Kidney glomerular epithelial cell (primary cell): ENCODE data around the gene ARID5B.

Experiments
- DNase-seq: peaks from one replicate; lab custom pipeline; 2025; lab: John Stamatoyannopoulos, UW

Gene ARID5B

GRCh38 chr10:62050893-62051433, 149.5 kb downstream of the ARID5B start:
- peak; percentile 91 for DNase-seq

DNA sequence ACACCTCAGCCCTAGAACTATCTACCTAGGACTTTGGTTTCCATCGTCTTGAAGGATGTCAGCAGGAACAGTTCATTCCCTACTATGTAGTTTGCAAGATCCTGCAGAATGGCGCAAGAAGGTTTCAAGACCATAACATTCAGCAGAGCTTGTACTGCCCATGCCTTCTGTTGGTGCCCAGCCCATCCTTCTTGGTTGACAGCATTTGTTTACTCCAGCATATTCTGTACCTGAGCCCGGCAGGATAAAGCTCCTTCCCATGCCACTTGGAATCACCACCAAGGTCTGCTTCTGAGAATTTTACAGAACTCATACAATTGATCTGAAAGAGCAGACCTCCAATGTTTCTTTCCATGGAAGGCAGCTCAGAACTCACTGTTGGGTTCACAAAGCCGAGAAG, 150.8 kb downstream of the ARID5B start:
- DNase-seq = no peak

DNA sequence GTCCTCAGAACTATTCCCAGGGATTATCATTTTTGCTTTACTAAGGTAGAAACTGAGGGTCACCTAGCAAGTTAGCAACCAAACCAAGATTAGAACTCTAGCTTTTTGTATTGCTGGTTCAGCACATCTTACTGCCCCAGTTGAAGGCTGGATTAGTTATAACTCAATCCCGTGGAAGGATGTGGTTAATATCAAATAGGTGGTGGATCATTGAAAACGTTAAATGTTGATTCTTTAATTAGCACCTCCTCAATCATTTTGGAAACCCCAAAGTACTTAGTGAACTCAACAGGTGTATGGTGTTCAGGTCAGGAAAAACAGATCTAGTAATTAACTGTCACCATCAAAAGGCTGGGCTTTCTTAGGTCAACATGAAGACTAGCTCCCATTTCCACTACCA, 152.4 kb downstream of the ARID5B start:
- no peak for DNase-seq

DNA sequence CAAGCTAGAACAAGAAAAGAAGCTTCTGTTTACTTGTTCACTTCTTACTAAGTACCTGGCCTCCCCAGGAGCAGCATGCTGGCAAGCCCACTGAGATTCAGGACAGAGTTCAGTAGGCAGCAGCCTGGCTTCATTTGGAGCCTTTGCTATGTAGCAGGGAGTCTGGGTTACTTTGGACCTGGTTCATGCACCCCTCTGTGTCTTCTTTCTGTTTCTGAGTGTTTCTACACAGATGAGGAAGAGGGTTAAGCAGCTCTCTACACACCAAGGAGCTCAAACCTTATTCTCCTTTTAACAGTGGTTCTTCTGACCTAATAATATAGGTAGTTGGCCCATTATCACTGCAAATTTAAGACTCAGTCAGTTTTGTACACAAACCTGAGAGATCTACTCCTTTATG, 152.9 kb downstream of the ARID5B start:
- no peak for DNase-seq

- no peak for DNase-seq
These were observed 153.3 kb downstream of the ARID5B start for GRCh38 chr10:62054830-62055229.

DNA sequence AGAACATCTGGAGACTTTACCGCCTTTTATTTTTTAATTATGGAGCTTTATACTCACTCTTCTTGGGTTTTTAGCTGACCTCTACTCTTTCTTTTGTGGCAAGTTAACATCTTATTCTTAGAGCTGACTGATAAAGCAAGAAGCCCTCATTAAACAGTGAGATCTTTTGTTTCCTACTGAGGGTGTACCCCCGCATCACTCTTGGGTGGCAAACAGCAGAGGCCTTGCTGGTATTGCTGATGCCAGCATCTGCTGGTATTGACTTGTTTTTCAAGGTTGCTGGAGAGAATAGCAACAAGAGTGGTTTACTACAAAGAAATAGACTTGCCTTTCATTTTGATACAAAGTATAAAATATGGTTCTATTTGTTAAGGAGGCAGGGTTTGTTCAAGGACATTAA, 154.7 kb downstream of the ARID5B start:
- no peak for DNase-seq

DNA sequence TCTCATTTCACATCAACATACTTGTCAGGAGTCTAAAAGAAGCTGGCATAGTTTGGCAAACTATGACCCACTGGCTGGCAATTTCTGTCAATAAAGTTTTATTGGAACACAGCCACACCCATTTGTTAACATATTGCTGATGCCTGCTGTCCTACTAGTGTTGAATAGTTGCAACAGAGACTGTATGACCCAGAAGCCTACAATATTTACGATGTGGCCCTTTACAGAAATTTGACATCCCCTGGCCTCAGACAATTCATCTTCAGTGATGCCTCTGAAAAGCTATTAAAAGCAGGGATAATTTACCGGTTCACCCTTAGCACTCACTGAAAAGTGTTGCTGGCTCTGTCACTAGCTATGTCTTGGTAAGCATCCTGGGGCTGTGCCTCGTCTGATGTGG, 155.2 kb downstream of the ARID5B start:
- no peak for DNase-seq

DNA sequence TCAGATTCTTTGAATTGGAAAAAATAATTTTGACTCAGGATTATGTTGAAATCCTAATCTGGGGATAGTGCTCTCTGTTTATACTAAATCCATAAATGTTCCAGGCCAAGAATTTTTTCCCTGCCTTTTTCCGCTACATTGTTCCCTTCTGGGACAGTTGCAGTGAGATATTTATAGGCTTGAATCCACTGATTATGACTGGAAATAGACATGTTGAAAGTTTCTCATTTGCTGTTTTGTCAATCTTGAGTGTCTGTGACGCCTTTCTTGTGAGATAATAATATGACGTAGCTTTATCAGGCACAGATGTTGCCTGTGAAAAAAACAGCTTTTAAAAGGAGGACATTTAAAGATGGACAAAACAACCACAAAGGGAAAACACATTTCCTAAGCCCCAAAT, 155.9 kb downstream of the ARID5B start:
- DNase-seq = no peak

GRCh38 chr10:62057850-62058249, 156.4 kb downstream of the ARID5B start:
- no peak for DNase-seq

- no peak for DNase-seq
These were observed 157.0 kb downstream of the ARID5B start for GRCh38 chr10:62058476-62058875.

GRCh38 chr10:62058896-62059216, 157.4 kb downstream of the ARID5B start:
- DNase-seq = no peak

GRCh38 chr10:62059217-62059920, 157.9 kb downstream of the ARID5B start:
- DNase-seq = no peak

DNA sequence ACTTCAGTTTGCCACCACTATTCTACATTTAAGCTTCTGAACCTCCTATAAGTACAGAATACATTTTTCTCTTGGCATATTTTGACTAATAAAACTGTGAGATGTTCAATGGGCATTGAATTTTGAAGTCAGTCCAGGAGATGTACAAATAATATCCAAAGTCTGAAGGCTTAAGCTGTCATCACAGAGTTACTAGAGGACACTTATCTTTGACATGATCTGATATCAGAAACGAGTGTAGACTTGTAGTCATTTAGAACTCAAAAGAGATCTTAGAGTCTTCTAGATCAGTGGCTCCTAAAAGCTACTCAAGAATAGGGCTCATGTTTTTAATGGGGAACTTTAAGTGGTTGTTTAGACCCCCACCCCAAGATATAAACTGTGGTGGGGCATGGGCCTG, 160.5 kb downstream of the ARID5B start:
- DNase-seq = no peak

- no peak for DNase-seq
These were observed 161.4 kb downstream of the ARID5B start for GRCh38 chr10:62062752-62063512.

DNA sequence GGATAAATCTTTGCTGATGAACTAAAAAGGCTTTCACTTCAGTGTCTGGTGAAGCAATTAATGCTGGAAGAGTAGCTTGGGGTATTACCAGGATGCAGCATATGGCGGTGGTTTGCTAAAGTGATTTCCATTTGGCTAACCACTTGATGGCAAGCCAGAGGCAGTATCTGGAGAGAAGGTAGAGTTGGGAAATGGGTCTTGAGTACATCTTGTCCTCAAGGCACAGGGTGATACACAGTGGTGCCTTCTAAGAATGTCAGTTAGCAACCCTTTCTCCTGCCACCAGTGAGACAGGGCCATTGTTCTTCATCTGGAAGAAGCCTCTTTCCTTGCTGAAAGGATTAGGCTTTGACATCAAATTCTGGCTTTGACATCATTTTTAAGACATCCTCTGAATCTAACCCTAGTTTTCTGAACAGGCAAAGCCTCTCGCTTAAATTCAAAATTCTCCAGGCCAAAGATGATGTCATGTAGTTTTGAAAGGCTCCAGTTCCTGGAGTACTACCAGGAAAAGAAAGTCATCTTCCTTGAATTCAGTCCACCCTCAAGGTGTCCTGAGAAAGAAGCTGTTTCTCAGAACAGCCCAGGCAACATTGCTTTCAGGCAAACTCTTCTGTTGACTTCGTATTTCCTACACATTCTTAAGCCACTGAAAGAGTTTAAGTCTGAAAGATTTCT, 162.4 kb downstream of the ARID5B start:
- DNase-seq = no peak

DNA sequence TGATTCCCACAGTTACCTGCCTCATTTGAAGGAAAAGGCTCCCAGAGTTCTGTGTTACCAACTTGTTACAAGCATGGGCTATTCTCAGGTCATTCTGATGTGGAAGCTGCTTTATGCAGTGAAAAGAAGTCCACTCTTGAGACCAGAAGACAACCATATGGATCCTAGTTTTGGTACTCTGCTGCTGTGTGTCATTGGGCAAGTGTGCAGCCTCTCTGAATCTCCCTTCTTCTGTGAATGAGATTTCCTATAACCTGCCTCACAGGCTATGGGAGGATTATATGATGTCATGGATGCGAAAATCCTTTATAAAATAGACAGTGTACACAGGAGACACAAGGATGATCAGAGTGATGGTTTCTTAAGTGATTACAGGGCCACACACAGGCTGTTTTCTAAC, 166.1 kb downstream of the ARID5B start:
- no peak for DNase-seq

GRCh38 chr10:62068464-62068863, 167.0 kb downstream of the ARID5B start:
- no peak for DNase-seq

DNA sequence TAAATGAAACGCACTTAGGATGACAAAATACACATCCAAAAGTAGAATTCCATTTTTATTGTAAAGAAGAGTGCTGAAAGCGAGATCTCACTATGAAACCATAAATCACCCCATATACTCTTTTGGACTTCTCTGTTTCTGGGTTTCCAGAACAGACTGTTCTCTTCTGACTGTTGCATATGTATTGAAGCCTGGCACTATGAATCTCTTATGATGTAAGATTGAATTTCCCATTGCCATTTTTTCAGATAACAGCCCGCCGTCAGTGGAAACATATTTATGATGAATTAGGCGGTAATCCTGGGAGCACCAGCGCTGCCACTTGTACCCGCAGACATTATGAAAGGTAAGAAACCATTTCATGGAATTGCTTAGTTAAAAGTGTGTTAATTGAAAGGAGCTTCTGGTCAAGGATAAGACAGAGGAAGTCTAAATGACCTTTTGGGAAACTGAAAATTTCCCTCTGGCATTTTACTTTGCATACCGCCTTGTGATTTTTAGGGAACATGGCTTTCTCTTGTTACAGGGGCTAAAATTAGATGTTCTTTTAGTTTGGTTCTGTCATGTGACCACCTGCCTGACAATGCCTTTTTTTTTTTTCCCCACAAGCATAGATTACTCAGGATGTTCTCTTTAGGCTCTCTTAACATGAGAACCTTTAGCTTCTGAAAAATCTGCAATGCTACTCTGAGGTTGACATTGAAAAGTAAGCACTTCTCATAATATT, 168.1 kb downstream of the ARID5B start:
- DNase-seq = no peak

DNA sequence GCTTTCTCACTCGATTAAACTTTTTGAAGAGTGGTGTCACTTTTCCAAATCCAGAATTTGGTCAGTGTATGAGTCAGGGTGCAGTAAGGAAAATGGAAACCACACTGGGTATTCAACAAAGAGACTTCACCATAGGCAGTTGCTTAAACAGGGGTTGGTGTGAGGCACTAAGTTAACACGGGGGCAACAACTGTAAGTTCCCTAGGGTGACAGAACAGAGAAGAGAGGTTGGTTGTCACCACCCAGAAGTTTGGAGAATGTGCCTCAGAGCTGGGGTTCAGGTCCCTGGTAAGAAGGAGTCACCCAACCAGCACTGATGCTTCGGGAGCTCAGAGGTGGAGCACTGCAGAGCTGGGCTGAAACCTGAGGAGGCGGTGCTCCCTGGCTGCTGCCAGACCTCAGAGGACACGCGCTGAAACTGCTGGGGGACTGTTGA, 170.4 kb downstream of the ARID5B start:
- no peak for DNase-seq

DNA sequence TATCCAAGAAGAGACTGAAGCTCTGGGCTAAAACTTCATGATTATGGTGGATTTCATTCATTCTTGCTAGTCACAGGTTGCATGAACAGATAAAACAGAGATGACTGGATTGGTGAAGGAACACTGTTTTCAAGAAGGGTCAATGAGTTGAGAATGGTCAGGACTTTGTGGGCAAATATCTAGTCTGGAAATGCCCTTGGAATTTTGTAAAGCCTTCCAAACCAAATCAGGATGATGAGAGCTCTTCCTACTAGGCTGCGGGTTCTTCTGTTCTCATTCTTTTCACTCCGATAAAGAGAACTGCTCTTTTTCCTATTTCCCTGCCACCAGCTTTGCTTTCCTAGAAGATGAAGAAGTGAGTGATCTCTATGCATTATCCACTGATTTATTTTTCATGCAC, 171.4 kb downstream of the ARID5B start:
- no peak for DNase-seq

GRCh38 chr10:62073429-62073828, 171.9 kb downstream of the ARID5B start:
- no peak for DNase-seq

- DNase-seq = no peak
These were observed 173.9 kb downstream of the ARID5B start for GRCh38 chr10:62075414-62075813.
